ENCODE results near the gene CNOT3.
A peak's percentile ranks its signal among the peaks of the same experiment; 100 is the strongest.
"Not testable (repeated sequence)": the region's sequence is repeated elsewhere in the genome, so short reads cannot be mapped to it uniquely, and the experiment has no call there.

Gene CNOT3

DNA sequence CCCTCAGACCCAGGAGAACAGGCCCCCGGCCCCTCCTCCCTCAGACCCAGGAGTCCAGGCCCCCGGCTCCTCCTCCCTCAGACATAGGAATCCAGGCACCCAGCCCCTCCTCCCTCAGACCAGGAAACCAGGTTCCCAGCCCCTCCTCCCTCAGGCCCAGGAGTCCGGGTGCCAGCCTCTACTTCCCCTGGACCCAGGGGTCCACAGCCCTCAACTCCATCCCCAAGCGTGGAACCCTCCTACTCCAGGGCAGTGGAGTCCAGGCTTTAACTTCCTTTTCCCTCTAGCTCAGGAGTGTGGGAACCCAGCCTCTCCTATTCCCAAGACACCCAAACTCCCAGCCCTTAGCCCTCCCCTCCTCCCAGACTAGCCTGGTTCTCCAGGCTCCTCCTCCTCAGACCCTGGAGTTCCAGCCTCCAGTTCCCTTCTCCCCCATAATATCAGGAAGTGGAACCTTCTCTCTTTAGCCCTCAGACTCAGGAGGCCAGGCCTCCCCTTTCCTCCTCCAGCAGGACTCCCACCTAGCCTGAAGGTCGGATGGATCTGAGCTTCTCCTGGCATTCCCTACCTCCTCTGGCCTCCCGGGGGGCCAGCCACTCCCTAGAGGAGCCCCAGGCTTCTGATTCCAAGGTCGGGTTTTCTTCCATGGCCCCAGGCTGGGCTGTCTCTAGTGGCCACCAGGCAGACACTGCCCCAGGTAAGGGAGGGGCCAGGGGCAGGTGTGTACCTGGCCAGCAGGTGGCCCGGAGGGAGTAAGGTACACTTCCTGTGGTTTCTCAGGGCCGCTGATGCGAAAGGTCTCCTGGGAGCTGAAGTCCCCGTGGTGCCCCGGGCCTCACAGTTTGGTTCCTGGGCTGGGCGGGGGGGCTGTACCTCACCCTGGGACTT is 35.2 kb downstream of the CNOT3 start, which contains the start of gene TMC4:
Gene TMC4 (minus strand): TSS at position 690 of the 888 bp plus-strand sequence. CDS start 43 bp downstream, at position 647.
- DNase-seq, result no peak

DNA sequence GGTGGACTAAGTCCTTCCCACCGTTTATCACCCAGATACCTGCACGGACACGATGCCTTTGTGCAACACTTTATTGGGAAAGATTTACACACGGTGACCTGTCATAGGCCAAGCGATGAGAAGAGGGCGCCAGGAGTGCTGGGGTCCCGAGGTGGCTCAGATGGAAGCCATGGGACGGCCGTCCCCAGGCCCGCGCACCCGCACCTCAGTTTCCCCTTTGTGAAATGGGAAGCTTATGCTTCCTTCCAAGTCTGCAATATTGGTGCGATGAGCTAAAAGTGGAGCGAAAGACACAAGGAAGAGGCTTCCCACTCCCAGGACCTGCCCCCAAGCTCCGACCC is 35.8 kb downstream of the CNOT3 start:
- DNase-seq, result no peak

DNA sequence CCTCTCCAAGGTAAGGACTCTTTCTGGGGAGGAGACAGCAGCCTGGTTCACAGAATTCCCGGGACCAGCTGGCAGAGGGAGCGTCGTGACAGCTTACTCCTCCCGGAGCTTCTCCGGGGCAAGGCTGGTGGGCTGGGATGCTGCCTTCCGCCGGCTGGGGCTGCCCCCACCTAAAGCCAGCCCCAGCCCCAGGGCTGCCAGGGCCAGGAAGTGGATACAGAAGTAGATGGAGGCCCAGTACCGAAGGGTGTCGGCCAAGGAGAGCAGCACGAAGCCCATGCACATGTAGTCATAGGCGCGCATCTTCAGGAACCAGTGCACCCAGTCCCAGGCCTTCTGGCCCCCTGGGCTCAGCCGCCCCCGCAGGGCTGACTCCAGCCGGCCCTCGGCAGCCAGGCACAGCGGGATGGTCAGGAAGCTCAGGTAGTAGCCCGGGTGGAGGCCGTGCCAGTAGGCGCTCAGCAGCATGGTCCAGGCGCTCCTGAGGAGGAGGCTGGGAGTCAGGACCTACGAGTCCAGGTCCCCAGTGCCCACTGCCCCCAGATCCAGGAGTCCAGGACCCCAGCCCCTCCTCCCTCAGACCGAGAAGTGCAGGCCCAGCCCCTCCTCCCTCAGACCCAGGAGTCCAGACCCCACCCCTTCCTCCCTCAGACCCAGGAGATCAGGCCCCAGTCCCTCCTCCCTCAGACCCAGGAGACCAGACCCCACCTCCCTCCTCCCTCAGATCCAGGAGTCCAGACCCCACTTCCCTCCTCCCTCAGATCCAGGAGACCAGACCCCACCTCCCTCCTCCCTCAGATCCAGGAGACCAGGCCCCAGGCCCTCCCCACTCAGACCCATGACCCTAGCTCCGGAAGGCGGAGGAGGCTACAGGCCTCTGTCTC is 36.6 kb downstream of the CNOT3 start:
- DNase-seq, result no peak

DNA sequence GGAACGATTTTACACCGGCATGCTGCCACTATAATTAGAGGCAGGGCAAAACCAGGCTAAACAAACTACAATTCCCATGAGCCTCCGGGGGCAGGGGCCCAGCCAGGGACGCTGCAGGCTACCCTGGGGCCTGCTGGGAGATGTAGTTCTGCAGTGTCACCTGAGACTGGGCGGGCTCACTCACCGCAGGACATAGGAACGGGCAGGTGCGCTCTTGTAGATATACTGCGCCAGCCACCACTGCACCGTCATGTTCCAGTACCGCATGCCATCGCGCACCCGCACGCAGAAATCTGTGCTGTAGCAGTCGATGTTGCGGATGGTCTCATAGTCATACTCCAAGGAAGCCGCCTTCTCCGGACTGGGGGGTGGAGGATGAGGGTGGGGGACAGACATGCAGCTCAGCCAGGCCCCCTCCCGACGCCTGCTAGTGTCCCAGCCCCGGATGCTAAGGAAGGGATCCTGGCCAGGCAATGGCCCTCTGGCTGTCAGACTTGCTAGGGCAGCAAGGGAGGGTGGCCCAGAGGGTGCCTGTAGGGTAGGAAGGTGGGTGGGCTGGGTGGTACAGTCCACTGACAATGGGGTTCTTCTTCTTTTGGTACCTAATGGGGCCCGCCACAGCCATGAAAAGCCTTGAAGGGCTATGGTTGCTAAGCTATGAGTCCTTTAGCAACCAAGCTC is 41.2 kb downstream of the CNOT3 start:
- no peak for DNase-seq

DNA sequence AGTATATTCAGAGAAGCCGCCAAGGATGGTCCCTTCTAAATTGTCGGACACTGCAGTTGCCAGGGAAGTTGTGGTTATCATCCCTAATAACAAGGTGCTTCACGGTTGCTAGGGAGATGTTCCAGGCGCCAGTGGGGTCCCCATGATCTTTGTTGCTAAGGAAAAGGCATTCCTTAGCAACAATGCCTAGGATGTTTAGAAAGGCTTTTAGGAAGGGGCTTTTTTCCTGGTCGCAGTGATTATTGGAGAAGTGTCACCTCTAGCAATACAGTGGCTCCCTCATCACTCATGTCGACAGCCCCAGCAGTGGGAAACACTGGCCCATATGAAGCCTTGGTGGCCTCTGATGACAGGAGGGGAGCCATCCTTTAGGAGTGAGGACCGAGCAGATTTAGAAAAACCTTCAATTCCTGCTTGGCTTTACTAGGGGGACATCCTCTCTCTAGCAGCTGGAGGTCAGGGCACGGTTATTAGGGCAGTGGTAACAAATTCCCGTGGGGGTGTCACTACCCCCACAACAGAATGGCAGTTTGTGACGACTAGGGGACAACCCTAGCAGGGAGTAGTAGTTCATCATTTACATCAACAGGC is 41.8 kb downstream of the CNOT3 start:
- no peak for DNase-seq

DNA sequence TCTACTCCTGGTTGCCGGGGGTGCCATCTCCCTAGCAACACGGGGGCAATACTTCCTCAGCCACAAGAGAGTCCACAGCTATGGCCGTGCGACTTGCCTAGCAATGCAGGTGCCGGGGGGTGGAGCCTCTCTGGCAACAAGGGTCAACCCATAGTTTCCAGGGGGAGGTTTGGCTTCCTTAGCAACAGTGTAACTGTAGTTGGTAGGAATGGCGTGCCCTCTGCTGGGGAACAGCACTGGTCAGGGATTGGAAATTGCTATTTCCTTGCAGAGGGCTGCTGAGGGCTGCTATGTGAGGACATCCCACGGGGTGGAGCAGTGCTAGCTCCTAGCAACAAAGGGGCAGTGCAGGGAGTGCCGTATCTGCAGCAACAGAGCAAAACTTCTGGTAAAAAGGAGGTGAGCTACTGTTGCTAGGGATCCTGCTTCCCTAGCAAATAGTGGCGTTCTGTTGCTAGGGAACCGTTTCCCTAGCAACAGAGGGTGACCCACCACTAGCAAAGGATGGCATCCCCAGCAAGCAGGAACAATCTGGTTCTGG is 42.4 kb downstream of the CNOT3 start:
- peak; percentile 31 for DNase-seq

DNA sequence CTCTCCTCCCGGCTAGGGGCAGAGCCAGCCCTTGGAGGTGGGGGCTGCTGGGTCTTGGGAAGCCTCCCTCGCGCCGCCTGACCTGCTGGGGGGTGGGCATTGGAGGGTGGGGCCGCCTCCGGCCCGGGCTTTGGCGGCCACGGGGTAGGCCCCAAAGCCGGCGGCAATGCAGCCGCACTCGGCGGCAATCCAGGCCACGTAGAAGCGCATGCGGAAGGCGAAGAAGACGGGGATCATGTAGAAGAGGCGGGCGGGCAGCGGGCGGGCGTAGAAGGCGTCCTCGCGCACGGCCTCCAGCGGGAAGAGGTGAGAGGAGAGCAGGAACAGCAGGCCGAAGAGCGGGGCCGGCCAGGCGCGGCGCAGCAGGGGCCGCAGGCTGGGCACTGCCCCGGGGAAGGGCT is 43.1 kb downstream of the CNOT3 start:
- no peak for DNase-seq

DNA sequence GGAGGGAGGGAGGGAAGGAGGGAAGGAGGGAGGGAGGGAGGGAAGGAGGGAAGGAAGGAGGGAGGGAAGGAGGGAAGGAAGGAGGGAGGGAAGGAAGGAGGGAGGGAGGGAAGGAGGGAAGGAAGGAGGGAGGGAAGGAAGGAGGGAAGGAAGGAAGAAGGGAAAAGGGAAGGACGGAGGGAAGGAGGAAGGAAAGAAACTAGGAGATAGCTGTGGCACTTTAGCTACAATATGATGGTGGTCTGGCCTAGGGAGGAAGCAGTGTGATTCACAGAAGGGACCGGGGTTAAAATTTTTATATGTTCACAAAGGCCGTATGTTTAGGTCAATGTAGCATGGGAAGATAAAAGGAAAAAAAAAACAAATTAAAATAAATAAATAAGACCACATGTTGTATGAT is 44.3 kb downstream of the CNOT3 start:
- not testable (repeated sequence) for DNase-seq

DNA sequence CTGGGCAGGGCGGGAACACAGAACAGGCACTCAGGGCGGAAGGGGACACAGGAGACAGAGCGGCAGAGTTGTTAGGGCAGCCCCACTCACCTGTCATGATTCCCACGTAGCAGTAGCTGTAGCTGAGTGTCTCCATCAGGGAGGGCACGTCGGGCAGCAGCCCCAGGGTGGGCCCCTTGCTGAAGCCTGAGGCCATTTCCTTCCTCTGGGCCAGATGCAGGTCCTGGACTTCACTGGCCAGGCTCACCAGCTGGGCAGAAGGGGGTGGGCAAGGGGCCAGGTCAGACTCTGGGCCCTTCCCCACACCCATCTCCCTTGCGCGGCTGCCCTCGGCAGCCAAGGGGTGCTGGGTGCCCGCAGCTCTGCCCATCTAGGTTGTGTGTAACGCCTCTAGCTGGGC is 45.9 kb downstream of the CNOT3 start:
- DNase-seq, result no peak

DNA sequence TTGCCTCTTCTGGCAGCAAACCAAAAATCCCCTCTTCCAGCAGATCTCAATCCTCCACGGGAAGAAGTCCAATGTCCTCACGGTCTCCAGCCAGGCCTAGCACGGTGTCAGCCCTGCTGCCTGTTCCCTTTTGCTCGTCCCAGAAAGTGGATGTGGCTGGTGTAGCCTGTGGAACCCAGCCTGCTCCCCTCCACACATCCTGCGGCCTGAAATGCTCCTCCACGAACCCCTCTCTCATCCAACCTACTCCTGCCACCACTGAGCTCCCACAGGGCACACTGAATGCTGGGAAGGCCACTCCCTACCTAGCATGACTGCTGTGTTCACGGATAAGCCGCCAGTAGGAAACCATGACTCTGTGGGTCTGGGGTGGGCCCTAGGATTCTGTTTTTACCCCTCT is 48.8 kb downstream of the CNOT3 start:
- DNase-seq, result no peak

DNA sequence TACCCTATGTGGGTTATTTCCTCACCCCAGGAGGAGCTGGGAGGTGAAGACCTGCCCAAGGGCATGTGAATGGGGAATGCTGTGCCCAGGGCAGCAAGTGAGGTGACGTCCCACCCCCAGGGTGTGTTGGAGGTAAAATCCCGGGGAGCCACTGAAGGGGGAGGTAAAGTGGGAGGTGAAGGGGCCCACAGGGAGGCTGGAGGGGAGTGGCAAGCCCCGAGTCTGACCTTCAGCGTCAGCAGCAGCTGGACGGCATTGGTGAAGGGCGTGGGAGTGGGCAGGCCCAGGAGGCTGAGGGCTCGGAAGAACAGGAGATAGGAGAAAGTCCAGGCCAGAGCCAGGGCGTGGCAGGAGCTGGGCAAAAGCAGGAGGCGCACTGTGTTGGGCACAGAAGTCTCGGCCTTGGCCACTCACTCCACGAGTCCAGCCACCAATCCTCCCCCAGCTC is 49.4 kb downstream of the CNOT3 start:
- DNase-seq, result no peak

DNA sequence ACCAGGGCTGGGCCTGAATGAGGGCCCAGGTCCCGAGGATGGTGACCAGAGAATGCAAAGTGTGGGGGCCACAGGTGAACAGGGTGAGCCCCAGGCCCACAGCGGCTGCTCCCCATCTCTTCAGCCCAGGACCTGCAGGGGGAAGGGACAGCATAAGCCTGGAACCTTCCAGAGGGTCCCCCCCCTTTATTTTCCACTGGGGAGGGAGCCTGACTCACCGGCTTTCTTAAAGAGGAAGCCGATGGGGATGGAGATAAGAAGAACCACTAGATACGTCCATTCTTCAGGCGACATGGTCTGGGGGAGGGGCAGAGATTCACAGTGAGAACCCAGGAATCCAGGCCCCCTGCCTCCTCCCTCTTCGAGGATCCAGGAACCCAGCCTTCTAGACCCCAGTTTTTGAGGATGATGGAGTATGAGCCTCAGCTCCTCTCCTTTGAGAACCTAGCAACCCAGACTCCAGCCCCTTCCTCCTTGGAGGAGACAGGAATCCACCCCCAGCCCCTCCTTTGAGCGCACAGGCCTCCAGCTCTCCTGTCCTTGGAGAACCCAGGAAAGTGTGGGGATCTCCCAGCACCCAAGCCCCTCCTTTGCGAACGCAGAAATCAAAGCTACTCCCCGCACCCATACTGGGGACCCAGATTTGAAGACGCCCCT is 50.8 kb downstream of the CNOT3 start:
- peak; percentile 70 for DNase-seq

DNA sequence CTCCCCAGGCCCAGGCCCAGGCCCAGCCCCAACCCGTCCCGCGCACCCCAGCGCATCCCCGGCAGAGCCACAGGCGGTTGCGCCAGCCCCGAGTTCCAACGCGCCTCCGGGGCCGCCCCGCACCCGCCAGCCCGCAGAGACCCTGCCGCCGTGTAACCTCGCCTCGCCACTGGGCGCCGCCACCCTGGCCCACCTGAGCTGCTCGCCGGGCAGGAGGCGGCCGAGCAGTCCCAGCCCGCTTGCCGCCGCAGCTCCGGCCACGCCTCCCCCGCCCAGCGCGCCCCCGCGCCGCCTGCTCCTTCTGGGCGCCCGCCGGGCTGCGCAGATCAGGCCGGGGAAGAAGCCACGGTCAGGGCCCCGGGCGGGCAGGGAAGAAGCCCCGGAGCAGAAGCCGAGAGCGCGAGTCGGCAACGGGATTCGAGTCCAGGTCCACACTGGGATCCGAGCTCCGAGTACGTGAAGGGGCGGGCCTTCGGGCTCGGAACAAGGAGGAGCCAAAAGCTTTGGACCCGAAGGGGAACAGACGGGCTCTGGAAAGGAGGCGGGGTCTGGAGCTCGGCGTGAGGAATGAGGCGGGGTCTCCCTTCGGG is 51.7 kb downstream of the CNOT3 start, which contains the start of gene MBOAT7:
Gene MBOAT7 (minus strand): TSS at position 436 of the 590 bp plus-strand sequence. CDS start 1,072 bp downstream, outside the sequence.
- no peak for DNase-seq

DNA sequence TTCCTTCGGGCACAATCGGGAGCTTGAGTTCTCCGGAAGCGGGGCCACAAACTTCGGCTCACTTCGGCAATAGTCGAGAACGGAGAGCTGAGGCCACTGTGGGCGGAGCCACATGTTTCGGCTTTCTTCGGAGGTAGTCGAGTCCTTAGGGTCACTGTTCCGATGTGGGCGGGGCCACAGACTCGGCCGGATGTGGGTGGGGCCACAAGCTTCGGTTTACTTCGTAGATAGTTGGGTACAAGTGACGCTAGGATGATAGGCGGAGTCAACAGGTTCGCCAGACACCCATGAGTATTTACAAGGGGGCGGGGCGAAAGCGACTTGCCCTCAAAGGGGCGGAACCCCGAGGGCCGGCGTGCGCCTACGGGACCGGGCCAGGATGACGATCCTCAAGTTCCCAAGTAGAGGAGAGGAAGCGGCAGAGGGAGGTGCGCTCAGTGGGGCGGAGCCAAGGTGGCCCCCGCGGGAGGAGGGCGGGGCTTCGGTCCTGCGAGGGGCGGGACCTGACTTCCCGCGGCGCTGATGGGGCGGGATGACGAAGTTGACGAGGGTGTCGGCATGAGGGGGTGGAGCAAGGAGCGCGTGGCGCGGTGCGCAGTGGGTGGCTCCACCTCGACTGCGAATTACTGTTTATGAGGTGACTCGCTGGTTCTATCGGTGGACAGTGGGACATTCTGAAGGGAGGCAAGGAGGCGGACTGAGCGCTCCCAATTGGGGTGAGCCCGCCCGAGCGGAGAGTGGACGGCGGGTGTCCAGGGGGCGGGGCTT is 52.4 kb downstream of the CNOT3 start:
- DNase-seq, result peak; percentile 100

DNA sequence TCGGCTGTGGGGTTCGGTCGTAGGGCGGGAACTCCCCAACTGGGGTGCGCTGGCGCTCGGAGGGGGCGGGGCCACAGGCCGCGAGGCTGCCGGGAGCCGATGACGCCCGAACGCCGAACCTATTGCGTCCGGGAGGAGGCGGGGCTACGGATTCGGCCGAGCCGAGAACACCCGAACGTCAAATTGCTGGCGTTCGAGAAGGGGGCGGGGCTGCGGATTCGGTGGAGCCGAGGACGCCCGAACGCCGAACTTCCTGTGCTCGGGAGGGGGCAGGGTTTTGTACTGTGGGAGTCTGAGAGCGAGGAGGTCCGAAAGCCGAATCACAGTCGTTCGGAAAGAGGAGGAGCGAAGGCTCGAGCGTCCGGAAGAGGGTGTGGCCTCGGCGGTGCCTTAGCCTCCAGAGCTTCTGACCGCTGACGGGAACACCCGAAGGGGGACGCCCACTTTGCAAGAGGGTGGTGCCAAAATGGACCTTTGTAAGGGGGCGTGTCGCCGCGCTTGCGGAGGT is 53.0 kb downstream of the CNOT3 start:
- DNase-seq, result peak; percentile 100

DNA sequence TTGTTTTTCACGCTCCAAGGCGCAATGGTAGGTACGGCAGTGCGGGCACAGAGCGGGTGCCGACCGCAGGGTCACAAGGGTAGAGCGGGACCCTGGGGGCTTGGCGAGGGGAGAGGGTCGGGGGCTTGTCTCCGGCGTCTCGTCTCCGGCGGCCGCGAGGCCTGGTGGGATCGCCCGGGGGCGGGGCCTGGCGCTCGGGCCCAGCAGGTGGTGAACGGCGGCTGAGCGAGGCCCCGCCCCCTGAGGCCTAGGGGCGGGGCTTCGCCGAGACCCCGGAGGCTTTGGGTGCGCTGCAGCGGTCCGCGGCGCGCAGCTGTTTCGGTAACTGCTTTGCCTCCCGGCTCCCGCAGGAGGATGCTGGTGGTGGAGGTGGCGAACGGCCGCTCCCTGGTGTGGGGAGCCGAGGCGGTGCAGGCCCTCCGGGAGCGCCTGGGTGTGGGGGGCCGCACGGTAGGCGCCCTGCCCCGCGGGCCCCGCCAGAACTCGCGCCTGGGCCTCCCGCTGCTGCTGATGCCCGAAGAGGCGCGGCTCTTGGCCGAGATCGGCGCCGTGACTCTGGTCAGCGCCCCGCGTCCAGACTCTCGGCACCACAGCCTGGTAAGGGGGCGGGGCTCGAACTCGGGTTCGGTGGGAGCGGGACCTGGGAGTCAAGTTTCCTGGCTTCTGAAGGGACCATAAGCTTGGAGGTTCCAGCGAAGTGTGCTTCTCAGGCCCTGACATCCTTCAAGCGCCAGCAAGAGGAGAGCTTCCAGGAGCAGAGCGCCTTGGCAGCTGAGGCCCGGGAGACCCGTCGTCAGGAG is 53.6 kb downstream of the CNOT3 start, which contains the start of gene TSEN34:
Gene TSEN34 (plus strand): TSS at position 298 of the 800 bp plus-strand sequence. CDS start 57 bp downstream, at position 355.
- DNase-seq, result peak; percentile 91

DNA sequence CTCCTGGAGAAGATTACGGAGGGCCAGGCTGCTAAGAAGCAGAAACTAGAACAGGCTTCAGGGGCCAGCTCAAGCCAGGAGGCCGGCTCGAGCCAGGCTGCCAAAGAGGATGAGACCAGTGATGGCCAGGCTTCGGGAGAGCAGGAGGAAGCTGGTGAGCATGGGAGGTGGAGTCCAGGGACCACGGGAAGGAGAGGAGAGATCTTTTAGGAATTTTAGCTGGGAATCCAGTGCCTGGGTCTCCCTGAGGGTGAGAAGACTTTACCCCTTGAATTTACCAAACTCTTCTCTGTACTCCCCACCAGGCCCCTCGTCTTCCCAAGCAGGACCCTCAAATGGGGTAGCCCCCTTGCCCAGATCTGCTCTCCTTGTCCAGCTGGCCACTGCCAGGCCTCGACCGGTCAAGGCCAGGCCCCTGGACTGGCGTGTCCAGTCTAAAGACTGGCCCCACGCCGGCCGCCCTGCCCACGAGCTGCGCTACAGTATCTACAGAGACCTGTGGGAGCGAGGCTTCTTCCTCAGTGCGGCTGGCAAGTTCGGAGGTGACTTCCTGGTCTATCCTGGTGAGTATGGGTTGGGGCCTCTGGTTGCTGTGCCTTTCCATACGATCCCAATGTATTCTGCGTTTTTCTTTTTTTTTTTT is 54.4 kb downstream of the CNOT3 start:
- no peak for DNase-seq

DNA sequence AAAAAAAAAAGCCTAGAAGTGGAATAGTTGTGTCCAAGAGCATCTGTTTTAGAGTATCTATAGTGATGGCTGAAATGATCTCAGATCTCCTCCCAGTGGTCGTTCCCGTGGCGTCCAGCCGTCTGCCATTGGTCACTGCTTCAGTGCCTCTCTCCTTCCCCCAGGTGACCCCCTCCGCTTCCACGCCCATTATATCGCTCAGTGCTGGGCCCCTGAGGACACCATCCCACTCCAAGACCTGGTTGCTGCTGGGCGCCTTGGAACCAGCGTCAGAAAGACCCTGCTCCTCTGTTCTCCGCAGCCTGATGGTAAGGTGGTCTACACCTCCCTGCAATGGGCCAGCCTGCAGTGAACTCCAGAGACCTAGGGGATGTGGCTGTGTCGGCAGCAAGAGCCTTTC is 55.4 kb downstream of the CNOT3 start:
- DNase-seq, result no peak

DNA sequence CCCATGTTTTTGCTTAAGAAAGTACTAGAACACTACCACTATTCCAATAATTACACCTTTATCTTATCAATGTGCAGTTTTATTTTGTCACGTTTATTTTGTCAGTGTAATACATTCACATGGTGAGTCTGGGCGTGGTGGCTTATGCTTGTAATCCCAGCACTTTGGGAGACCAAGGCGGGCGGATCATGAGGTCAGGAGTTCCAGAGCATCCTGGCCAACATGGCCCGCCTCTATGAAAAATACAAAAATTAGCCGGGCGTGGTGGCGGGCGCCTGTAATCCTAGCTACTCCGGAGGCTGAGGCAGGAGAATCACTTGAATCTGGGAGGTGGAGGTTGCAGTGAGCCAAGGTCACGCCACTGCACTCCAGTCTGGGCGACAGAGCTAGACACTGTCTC is 56.9 kb downstream of the CNOT3 start:
- not testable (repeated sequence) for DNase-seq
